GM12865 (cell line): Measurements from ENCODE around the gene CYTH4.

Experiments
- DNase-seq: peaks from one replicate; pipeline ENCODE4 v3.0.0; 2010; ENCODE audit warnings: low read depth
- H3K4me3 ChIP-seq: 2 replicates; pipeline ENCODE4 v1.5.1; 2011; ENCODE audit warnings: mild to moderate bottlenecking, low read depth, low read length, control low read depth
- TF ChIP-seq, protein P1 (sequence below): IDR thresholded peaks from 2 replicates; pipeline ENCODE4 v1.5.1; 2011; ENCODE audit warnings: low read length, control low read depth, low read depth, inconsistent platforms; ENCODE audit not compliant: insufficient read depth; ENCODE audit errors: missing control alignments

CYTH4 gene

DNA sequence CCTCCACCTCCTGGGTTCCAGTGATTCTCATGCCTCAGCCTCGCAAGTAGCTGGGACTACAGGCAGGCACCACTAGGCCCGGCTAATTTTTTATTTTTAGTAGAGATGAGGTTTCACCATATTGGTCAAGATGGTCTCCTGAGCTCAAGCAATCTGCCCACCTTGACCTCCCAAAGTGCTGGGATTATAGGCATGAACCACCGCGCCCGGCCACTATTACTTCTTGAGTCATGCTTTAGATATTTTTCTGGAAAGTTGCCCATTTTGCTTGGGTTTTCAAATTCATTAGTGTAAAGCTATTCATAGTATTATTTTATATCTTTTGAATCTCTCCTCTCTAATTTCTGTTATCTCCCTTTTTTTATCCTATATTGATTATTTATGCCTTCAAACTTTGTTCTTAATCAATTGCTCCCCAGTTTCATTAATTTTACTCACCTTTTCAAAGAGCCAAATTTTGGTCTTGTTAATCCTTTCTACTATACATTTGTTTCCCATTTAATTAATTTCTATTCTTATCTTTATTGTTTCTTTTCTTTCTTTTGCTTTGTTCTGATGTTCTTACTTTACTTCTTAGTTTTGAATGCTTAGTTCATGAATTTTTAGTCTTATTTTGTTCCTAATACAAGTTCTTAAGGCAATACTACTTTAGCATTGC lies 28.0 kb upstream of the CYTH4 start:
- no peak for DNase-seq
- TF ChIP-seq, protein P1, sequence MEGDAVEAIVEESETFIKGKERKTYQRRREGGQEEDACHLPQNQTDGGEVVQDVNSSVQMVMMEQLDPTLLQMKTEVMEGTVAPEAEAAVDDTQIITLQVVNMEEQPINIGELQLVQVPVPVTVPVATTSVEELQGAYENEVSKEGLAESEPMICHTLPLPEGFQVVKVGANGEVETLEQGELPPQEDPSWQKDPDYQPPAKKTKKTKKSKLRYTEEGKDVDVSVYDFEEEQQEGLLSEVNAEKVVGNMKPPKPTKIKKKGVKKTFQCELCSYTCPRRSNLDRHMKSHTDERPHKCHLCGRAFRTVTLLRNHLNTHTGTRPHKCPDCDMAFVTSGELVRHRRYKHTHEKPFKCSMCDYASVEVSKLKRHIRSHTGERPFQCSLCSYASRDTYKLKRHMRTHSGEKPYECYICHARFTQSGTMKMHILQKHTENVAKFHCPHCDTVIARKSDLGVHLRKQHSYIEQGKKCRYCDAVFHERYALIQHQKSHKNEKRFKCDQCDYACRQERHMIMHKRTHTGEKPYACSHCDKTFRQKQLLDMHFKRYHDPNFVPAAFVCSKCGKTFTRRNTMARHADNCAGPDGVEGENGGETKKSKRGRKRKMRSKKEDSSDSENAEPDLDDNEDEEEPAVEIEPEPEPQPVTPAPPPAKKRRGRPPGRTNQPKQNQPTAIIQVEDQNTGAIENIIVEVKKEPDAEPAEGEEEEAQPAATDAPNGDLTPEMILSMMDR = no peak
- H3K4me3 ChIP-seq = no peak overlapping the region

- H3K4me3 ChIP-seq = no peak overlapping the region
- TF ChIP-seq, protein P1 = no peak
- DNase-seq = no peak
Measured at GRCh38 chr22:37254867-37255233, 27.5 kb upstream of the CYTH4 start.

- TF ChIP-seq, protein P1 = no peak
- H3K4me3 ChIP-seq = no peak overlapping the region
- no peak for DNase-seq
Measured at GRCh38 chr22:37255558-37256006, 26.7 kb upstream of the CYTH4 start.

DNA sequence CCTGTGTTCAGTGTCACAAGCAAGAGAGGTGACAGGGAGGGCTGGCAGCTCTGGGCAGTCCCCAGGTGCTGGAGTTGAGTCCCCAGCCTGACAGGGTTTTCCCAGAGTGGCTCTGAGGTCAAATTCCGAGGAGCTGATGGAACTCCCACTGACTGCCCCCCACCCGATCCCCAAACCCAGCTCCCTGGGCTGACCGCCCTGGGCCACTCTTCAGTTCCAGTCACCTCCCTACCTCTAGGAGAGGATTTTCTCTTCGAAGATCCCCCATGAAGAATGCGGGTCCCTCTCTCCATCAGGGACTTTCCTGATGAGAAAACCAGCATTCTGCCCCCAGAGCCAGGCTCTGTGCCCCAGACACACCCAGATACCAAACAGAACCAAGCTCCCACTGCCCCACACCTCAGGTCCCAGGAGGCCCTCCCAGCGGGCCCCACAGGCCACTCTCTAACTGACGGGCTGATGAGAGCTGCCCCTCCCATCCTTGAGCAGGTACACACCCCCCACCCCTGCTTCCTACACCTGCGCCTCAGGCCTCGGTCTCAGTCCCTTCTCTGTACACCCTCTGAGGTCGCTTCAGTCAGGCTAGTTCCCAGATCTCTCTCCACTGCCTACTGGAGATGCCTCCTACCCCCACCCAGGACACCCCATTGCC lies 26.1 kb upstream of the CYTH4 start:
- no peak overlapping the region for H3K4me3 ChIP-seq
- TF ChIP-seq, protein P1 = no peak
- DNase-seq = peak; percentile 52

DNA sequence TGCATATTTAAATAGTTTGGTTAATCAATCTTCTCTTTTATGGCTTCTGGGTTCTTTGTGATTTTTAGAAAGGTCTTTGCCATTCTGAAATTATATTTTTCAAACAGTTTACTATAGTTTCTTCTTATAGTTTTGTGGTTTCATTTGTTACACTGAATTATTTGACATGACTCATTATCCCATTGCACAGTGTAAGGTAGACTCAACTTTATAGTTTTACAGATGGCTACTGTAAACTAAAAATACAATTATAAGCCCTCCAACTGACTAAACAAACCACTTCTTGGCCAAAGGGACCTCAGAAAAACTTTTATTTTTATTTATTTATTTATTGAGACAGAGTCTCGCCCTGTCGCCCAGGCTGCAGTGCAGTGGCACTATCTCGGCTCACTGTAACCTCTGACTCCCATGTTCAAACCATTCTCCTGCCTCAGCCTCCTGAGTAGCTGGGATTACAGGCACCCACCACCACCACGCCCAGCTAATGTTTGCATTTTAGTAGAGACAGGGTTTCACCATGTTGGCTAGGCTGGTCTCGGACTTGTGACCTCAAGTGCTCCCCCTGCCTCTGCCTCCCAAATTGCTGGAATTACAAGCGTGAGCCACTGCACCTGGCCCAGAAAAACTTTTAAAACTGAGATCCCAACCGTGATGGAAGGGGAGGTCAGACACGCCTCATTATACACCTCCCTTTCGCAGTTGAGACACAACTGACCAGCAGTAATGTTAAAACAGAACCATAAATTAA lies 24.1 kb upstream of the CYTH4 start:
- H3K4me3 ChIP-seq = no peak overlapping the region
- no peak for DNase-seq
- TF ChIP-seq, protein P1 = no peak

GRCh38 chr22:37258753-37259401 lies 23.4 kb upstream of the CYTH4 start:
- TF ChIP-seq, protein P1 = no peak
- no peak for DNase-seq
- H3K4me3 ChIP-seq = no peak overlapping the region
